ENCODE data around the gene FAU.
"Not testable (repeated sequence)": the region's sequence is repeated elsewhere in the genome, so short reads cannot be mapped to it uniquely, and the experiment has no call there.

Gene FAU

GRCh38 chr11:65119670-65119995 is 2.3 kb downstream of the FAU start:
- no peak for DNase-seq

GRCh38 chr11:65118891-65119669 is 2.9 kb downstream of the FAU start:
- DNase-seq = not testable (repeated sequence)

GRCh38 chr11:65118097-65118837 is 3.7 kb downstream of the FAU start:
- DNase-seq = no peak

GRCh38 chr11:65117206-65118096 is 4.5 kb downstream of the FAU start, which contains the start of gene ZNHIT2:
Gene ZNHIT2, minus strand, starts transcription at chr11:65117701. Its CDS starts 48 bp downstream, at chr11:65117653.
- DNase-seq = peak; percentile 97

- peak; percentile 49 for DNase-seq
Measured at GRCh38 chr11:65116370-65117205, 5.3 kb downstream of the FAU start.

GRCh38 chr11:65115361-65116082 is 6.4 kb downstream of the FAU start:
- DNase-seq = no peak

- DNase-seq = no peak
Measured at GRCh38 chr11:65114538-65115171, 7.3 kb downstream of the FAU start.

GRCh38 chr11:65113839-65114238 is 8.1 kb downstream of the FAU start:
- no peak for DNase-seq

GRCh38 chr11:65113361-65113756 is 8.6 kb downstream of the FAU start:
- DNase-seq = no peak

GRCh38 chr11:65112546-65113360 is 9.2 kb downstream of the FAU start:
- DNase-seq = no peak

GRCh38 chr11:65111744-65112545 is 10.0 kb downstream of the FAU start, which contains the start of gene TM7SF2:
Gene TM7SF2, plus strand, starts transcription at chr11:65111872. Its CDS starts 144 bp downstream, at chr11:65112016.
- peak; percentile 88 for DNase-seq

- no peak for DNase-seq
Measured at GRCh38 chr11:65111159-65111743, 10.7 kb downstream of the FAU start.

GRCh38 chr11:65110354-65110861 is 11.5 kb downstream of the FAU start:
- DNase-seq = peak; percentile 73

- DNase-seq = no peak
Measured at GRCh38 chr11:65109231-65110198, 12.4 kb downstream of the FAU start.

GRCh38 chr11:65108469-65109123 is 13.3 kb downstream of the FAU start:
- no peak for DNase-seq

- DNase-seq = no peak
Measured at GRCh38 chr11:65107751-65108468, 14.0 kb downstream of the FAU start.
